PC-9 (cell line): ENCODE measurements around the gene GGNBP2. TPM values are rescaled to one million over a fixed set of nuclear protein-coding genes. Genes with fewer than 3 reads are reported as not detected.
"Not testable (repeated sequence)": the region's sequence is repeated elsewhere in the genome, so short reads cannot be mapped to it uniquely, and the experiment has no call there.

Source experiments
- BruUV-seq: library from RNA; stranded (reverse); fragments of 400-500 nt; replicated peaks from 2 replicates; lab custom pipeline; 2021; lab: Mats Ljungman, UMichigan
- CTCF ChIA-PET: fragments of 300-600 bp; sonication (Branson Sonifier 250); formaldehyde crosslinking; loops from one replicate; lab custom pipeline; 2022; ENCODE audit warnings: antibody characterized with exemption; lab: Charles Lee
- POLR2A ChIA-PET: fragments of 300-600 bp; sonication (Branson Sonifier 250); formaldehyde crosslinking; loops from one replicate; lab custom pipeline; 2022; ENCODE audit warnings: antibody characterized with exemption; ENCODE audit not compliant: unreplicated experiment; lab: Charles Lee
- DNase-seq, 2 experiments: peaks; one replicate each; pipeline versions ENCODE4 v3.0.0 to v3.0.0-alpha.2; 2015 to 2022; ENCODE audit warnings: mixed read lengths in 1 of 2
- H2AFZ ChIP-seq: fragments of 200-600 bp; sonication (generic); 2 replicates; pipeline ENCODE4 v1.8.1; 2017; ENCODE audit warnings: antibody characterized with exemption
- H3F3A ChIP-seq: fragments of 200-600 bp; sonication (generic); 2 replicates; pipeline ENCODE4 v1.8.1; 2017; ENCODE audit warnings: antibody characterized with exemption, mild to moderate bottlenecking, low read depth; ENCODE audit not compliant: insufficient read depth
- H3K27ac ChIP-seq: fragments of 200-600 bp; sonication (generic); 2 replicates; pipeline ENCODE4 v1.6.1; 2016; ENCODE audit warnings: mixed run types
- H3K27me3 ChIP-seq: fragments of 200-600 bp; sonication (generic); 2 replicates; pipeline ENCODE4 v1.6.1; 2016; ENCODE audit warnings: low read depth, mixed run types; ENCODE audit not compliant: insufficient read depth
- H3K36me3 ChIP-seq: fragments of 200-600 bp; sonication (generic); 2 replicates; pipeline ENCODE4 v1.6.1; 2016; ENCODE audit warnings: low read depth, mixed run types
- H3K4me1 ChIP-seq: fragments of 200-600 bp; sonication (generic); replicated peaks from 2 replicates; pipeline ENCODE4 v1.6.1; 2016; ENCODE audit warnings: mixed run types; ENCODE audit not compliant: insufficient read depth
- H3K4me2 ChIP-seq: fragments of 200-600 bp; sonication (generic); 2 replicates; pipeline ENCODE4 v1.6.1; 2017; ENCODE audit warnings: mixed run types
- H3K4me3 ChIP-seq: fragments of 200-600 bp; sonication (generic); 2 replicates; pipeline ENCODE4 v1.6.1; 2016; ENCODE audit warnings: mixed run types
- H3K79me2 ChIP-seq: fragments of 200-600 bp; sonication (generic); 2 replicates; pipeline ENCODE4 v1.6.1; 2017; ENCODE audit warnings: low read depth, mixed run types
- H3K9me2 ChIP-seq: fragments of 200-600 bp; sonication (generic); 2 replicates; pipeline ENCODE4 v1.8.1; 2017; ENCODE audit warnings: mild to moderate bottlenecking; ENCODE audit not compliant: insufficient read depth
- H3K9me3 ChIP-seq: fragments of 200-600 bp; sonication (generic); 2 replicates; pipeline ENCODE4 v1.8.1; 2016; ENCODE audit warnings: low read depth; ENCODE audit not compliant: insufficient read depth
- H4K20me1 ChIP-seq: fragments of 200-600 bp; sonication (generic); 2 replicates; pipeline ENCODE4 v1.8.1; 2017; ENCODE audit not compliant: insufficient read depth
- EZH2 ChIP-seq: fragments of 200-600 bp; sonication (generic); IDR thresholded peaks from 2 replicates; pipeline ENCODE4 v1.8.0; 2017; ENCODE audit warnings: antibody characterized with exemption, low read depth
- intact Hi-C: fragments of 100-400 bp; cut with micrococcal nuclease; formaldehyde crosslinking; loops from one replicate; pipeline ENCODE4 v1.10.0; 2022; ENCODE audit not compliant: unreplicated experiment
- total RNA-seq: library from RNA; stranded (reverse); gene quantifications from 2 replicates; pipeline ENCODE4 v1.2.3, GENCODE V29; 2021
- TF ChIP-seq, protein P1 (sequence below): fragments of 200-600 bp; sonication (generic); conservative IDR thresholded peaks from 2 replicates; pipeline ENCODE4 v1.6.1; 2017; ENCODE audit warnings: mixed run types, antibody characterized with exemption, mild to moderate bottlenecking, moderate library complexity

The GGNBP2 gene
- total RNA-seq, 1 experiment from 2014 or later, result 51.4 TPM

DNA sequence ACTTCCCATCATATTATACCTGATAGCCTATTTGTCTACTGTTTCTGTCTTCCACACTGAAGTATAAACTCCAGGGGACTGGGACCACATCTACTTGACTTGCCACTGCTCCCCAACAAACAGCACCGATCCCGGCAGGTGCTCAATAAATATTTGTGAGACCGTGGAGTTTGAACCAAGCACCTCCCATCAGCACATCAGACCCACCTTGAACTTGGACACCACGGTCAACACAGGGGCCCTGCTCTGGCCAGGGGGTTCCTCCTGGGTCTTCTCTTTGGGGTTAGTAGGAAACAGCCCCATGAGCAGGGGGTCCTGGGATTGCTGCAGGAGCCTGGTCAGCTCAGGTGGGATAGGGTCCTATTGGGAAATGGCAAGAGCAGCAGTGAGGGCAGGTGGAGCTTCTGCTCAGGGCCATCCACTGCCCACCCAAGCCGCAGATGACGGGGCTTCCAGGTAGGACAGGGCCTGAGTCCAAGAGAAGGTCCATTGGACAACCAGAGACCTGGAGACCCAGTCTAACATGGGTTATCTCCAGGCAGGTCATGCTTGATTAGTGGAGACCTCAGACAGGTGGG lies 38.4 kb upstream of the GGNBP2 start:
- Histone ChIP-seq H2AFZ (no peak overlapping the region), H3K4me2 (no peak overlapping the region), H3F3A (no peaks in the 10 kb centered on the region), H3K27ac (no peak overlapping the region), H3K79me2 (no peaks in the 10 kb centered on the region), H3K9me2 (no peaks in the 10 kb centered on the region), H3K4me3 (no peak overlapping the region), H3K4me1 (no peaks in the 10 kb centered on the region), H4K20me1 (no peaks in the 10 kb centered on the region), H3K9me3 (no peaks in the 10 kb centered on the region), H3K36me3 (peaks cover 5% of the 10 kb centered on the region; the same call in 1 of the 2 replicates), H3K27me3 (no peaks in the 10 kb centered on the region)
- no peak for DNase-seq
- TF ChIP-seq EZH2, result no peak
- TF ChIP-seq, protein P1, sequence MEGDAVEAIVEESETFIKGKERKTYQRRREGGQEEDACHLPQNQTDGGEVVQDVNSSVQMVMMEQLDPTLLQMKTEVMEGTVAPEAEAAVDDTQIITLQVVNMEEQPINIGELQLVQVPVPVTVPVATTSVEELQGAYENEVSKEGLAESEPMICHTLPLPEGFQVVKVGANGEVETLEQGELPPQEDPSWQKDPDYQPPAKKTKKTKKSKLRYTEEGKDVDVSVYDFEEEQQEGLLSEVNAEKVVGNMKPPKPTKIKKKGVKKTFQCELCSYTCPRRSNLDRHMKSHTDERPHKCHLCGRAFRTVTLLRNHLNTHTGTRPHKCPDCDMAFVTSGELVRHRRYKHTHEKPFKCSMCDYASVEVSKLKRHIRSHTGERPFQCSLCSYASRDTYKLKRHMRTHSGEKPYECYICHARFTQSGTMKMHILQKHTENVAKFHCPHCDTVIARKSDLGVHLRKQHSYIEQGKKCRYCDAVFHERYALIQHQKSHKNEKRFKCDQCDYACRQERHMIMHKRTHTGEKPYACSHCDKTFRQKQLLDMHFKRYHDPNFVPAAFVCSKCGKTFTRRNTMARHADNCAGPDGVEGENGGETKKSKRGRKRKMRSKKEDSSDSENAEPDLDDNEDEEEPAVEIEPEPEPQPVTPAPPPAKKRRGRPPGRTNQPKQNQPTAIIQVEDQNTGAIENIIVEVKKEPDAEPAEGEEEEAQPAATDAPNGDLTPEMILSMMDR, result no peak
- intact Hi-C loops, result no loop called here
- ChIA-PET POLR2A (no interaction called here), CTCF (no interaction called here)
- BruUV-seq, result no TSS peak

- no peak for DNase-seq
- TF ChIP-seq, protein P1, result no peak
- no peak for TF ChIP-seq EZH2
- no peaks in the 10 kb centered on the region for H3F3A ChIP-seq
- H2AFZ ChIP-seq, result no peak overlapping the region
- H3K79me2 ChIP-seq, result no peaks in the 10 kb centered on the region
- no peak overlapping the region for H3K4me3 ChIP-seq
- CTCF ChIA-PET, result no interaction called here
- no peaks in the 10 kb centered on the region for H4K20me1 ChIP-seq
- POLR2A ChIA-PET, result no interaction called here
- H3K36me3 ChIP-seq, result peaks cover 5% of the 10 kb centered on the region; the same call in 1 of the 2 replicates
- no peaks in the 10 kb centered on the region for H3K9me3 ChIP-seq
- no peaks in the 10 kb centered on the region for H3K4me1 ChIP-seq
- H3K4me2 ChIP-seq, result no peak overlapping the region
- H3K27ac ChIP-seq, result no peak overlapping the region
- intact Hi-C loops, result no loop called here
- no peaks in the 10 kb centered on the region for H3K27me3 ChIP-seq
- BruUV-seq, result no TSS peak
- no peaks in the 10 kb centered on the region for H3K9me2 ChIP-seq
These were observed 37.9 kb upstream of the GGNBP2 start for GRCh38 chr17:36506831-36507230.

- Histone ChIP-seq H3K9me3 (no peaks in the 10 kb centered on the region), H3K27ac (no peak overlapping the region), H3F3A (no peaks in the 10 kb centered on the region), H3K4me1 (no peaks in the 10 kb centered on the region), H3K9me2 (no peaks in the 10 kb centered on the region), H3K36me3 (peaks cover 5% of the 10 kb centered on the region; the same call in 1 of the 2 replicates), H3K4me2 (no peak overlapping the region), H4K20me1 (no peaks in the 10 kb centered on the region), H3K4me3 (no peak overlapping the region), H3K79me2 (no peaks in the 10 kb centered on the region), H2AFZ (no peak overlapping the region), H3K27me3 (no peaks in the 10 kb centered on the region)
- no peak for DNase-seq
- BruUV-seq, result no TSS peak
- CTCF ChIA-PET, result no interaction called here
- intact Hi-C loops, result no loop called here
- POLR2A ChIA-PET, result interaction anchor here (0.5 kb wide), 1 partner anchor 866 kb away, joined by 3 read pairs; no protein-coding TSS in a partner anchor
- no peak for TF ChIP-seq EZH2
- TF ChIP-seq, protein P1, result no peak
These were observed 37.5 kb upstream of the GGNBP2 start for GRCh38 chr17:36507266-36507665.

DNA sequence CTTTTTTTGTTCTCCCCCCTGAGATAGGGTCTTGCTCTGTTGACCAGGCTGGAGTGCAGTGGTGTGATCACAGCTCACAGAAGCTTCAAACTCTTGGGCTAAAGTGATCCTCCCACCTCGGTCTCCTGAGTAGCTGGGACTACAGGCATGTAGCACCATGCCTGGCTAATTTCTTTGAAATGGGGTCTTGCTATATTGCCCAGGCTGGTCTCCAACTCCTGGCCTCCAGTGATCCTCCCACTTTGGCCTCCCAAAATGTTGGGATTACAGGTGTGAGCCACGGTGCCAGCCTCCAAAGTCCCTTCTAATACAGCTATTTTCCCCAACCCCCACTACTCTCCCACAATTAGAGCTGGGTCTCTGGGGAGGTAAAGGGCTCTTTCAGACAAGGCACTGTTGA lies 36.3 kb upstream of the GGNBP2 start:
- POLR2A ChIA-PET, intact Hi-C loops: not testable (repeated sequence)

More for the DNA sequence above, 36.3 kb upstream of the GGNBP2 start:
- DNase-seq, H3K9me2 ChIP-seq, H3K27me3 ChIP-seq, H3K27ac ChIP-seq, BruUV-seq, H3K4me2 ChIP-seq, H4K20me1 ChIP-seq, H3F3A ChIP-seq, H3K79me2 ChIP-seq, CTCF ChIA-PET, H3K9me3 ChIP-seq, H3K36me3 ChIP-seq, H3K4me1 ChIP-seq, H3K4me3 ChIP-seq, H2AFZ ChIP-seq: not testable (repeated sequence)
